ENCODE data around the gene RBM18.
A peak's percentile ranks its signal among the peaks of the same experiment; 100 is the strongest.

The RBM18 gene

DNA sequence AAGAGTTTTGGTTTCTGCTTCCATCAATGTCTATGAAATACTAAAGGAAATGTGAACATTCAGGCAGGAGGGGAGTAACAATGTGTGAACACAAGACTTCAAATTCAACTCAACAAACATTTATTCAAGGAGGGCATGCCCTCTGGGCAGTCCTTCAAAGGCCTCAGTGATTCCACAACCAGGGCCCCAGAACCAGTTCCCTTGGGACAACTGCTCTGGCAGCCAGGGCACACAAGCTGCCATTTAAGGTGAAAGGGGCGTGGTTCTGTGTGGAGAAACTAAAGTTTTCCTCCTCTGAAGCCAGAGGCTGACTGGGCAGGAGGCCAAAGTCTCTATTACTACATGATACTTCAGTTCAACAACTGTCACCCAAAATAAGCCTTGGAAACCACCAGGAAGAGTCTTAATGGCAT is 3.2 kb downstream of the RBM18 start:
- DNase-seq: peak in 1 of 56 donors; percentile 9

DNA sequence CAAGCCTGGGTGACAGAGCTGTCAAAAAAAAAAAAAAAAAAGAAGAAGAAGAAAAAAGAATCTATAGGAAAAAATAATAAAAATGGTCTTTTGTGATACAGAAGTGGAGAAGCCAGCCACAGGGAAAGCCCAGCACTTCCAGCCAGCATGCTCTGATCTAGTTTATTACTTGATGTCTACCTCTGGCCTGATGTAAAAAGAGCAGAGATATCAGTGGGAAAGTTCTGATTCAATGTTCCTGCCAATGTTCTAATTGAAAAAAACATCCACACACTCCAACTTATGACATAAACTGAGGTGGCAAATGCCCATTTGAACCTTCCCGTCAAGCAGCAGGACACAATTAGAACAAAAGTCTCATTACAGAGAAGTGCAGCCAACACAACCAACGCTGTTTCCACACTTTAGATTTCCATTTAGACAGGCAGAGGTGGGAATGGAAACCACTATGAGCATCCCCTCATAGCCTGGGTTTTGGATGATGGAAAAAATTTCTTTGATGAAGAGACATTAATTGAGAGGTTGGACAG is 5.7 kb downstream of the RBM18 start:
- no peak for DNase-seq

DNA sequence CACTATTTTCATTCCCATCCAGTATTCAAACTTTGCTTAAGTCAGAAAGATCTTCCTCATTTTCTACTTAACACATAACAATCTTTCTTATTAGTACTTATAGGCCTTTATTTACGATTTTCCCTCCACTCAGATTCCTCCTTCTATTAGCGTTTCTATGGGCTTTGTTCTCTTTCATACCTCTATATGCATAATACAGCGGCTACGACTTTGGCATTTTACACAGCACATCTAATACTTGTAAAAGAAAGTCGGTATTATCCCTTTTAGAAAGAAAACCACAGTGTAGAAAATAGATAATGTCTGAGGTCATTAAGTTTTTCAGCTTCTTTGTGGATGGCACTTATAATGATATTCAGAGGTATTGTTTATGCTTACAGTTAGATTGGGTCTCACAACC is 8.4 kb downstream of the RBM18 start:
- DNase-seq: no peak

DNA sequence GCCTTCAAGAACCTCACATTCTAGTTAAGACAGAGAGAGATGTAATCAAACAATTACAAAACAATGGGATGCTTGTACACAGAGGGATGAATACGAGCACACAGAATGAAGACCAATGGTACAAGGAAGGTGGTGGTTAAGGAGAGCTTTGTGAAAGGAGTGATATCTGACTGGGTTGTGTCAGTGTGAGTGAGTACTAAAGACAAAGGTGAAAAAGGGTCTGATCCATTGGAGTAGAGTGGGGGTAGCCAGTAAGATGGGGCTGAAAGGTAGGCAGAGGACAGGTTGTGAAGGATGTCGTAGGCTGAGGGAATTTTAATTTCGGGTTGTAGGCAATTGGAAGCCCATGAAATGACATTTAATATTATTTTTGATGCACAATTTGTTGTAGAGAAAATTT is 9.9 kb downstream of the RBM18 start:
- no peak for DNase-seq

DNA sequence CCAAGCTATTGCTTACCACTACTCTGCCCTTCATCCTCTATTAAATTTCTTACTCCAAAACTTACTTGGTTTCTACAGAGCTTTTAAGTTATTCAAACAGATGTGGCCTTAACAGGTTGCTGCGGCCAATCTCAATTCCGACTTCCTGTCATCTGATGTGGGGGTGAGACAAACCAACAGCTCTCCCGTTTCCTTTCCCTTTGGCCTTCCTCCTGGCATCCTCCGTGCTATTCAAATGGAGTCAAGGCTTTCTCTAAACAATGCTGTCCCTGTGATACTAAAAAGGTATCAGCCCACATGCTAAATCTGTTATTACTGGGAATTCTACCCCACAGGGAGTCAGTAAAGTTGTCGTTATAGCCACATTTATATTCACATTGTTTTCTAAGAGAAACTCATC is 11.8 kb downstream of the RBM18 start:
- no peak for DNase-seq

DNA sequence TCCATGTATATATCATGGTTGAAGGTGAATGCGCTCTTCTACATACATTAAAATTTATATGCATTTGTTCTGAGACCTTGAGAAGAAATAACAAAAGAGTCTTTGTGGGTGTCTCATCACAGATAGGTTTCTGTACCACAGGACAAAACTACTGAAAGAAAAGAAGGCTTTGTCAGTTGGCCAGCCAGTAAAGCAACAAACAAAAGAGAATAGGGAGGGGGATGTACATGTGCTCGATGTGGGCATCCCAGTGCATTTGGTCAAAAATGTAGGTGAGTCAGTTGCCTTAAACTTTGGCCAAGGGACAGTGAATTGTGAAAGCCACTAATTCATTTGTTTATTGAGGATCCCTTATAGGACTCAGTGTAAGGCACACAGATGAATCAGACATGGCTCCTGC is 13.3 kb downstream of the RBM18 start:
- DNase-seq: no peak

DNA sequence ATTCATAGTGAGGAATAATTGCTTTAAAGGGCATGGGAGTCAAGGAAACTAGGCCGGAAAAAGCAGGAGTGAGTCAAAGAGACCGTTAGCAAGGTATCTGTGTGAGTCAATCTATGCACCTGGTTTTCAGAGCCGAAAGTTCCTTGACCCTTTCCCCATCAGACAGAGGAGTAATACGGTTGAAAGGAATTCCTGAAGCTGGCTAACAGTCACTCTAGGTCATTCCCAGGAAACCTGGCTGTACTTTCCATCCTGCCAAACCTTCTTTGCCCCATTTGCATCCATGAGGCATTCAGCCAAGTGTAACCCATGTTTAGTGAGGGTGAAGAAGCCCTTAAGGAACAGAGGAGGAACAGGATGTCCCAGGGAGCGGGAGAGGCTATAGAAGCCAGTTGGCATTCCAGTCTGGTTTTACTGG is 16.2 kb downstream of the RBM18 start:
- no peak for DNase-seq

DNA sequence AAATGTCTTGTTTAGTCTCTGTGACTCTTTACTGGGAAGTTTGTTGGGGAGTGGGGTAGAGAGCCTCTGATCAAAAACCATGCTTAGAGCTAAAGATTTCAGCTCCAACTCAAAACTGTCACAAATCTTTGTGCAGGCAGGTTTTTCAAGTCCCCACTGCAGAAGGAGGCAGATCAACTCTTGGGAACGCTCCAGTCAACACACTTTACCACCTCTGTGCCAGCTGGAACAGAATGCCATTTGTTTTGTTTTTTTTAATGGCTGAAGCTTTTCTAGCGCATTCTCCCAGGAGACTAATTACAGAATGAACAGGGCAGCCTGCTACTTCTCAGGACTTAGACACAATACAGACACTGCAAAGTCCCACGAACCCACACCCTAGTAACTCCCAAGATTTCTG is 18.0 kb downstream of the RBM18 start:
- no peak for DNase-seq

DNA sequence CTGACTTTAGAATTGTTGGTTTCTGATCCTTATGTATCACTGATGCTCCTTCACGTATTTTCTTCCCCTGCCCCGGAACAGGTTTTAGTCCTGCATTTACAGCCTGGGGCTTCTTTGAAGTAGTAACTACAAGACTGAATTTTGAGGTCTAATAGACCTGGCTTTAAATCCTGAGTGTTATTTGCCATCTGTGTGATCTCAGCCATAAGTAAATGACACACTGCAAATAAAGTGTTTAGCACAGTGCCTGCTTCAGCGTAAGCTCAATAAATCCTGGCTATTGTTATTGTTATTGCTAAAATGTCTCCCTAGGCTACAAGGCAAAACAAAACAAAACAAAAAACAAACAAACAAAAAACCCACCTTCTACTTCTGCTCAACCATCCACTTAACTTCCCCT is 20.3 kb downstream of the RBM18 start:
- DNase-seq: no peak

DNA sequence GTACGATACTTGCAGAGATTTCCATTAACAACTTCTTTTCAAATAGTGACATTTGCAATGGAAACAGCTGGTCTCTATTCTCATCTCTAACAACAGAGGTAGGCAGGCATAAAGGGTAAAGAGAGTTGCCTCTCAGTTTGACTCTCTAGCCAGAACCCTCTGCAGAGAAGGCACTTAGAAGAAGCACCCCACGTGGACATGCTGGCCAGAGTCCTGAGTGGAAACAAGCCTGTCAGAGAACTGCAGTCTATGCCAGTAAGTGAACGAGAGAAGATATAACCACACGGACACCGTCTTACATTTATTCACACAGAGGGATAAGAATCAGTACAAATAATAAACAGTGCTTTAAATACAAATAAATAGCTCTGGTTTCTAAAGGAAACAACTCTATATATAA is 24.9 kb downstream of the RBM18 start:
- peak in 1 of 56 donors; percentile 11 for DNase-seq

DNA sequence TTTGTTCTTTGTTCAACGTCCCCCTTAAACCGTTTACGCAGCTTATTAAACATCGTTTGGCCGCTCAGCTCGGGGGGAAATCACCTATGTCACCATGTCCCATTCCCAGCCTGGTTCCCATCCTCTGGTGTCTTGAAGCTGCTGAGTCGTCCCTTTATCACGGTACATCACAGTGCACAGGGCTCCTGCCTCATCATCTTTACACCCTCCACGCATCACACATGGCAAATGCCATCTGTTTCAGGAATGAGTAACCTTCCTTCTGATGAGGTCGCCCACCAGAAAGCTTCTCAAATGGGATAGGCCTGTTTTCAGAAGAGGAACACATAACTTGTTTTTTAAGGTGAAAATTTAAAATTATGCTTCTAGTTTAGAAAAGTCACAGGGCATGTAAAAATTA is 28.0 kb downstream of the RBM18 start:
- DNase-seq: peak in 2 of 56 donors; percentile 5 to 7

DNA sequence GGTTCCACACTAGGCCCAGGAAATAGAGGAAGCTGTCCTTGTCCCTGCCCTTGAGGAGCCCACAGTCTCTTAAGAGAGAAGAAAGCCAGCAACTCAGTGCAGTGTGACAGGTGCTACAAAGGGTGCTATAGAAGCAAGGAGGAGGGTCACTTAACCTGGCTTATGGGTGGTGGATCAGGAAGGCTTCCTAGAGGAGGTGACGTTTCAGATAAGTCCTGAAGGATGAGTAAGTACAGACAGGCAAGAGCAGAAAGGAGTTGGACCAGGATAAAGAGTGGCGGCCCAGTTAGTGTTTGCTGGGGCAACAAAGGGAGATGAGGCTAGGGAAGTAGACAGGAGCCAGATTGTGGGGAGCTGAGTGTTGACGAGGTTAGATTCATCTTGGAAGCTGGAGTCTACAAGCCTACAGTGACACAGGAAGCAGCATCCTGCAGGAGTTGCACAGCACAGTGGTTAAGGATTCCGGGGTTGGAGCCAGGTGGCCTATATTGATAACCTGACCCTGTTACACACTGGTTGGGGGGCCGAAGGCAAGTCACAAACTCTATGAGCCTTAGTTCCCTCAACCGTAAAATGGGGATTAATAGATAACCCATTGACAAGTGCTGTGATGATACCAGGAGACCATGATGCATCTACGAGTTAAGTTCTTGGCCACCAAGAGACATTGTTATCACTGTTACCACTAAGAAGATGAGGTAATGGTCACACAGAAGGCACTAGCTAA is 30.5 kb downstream of the RBM18 start:
- no peak for DNase-seq

DNA sequence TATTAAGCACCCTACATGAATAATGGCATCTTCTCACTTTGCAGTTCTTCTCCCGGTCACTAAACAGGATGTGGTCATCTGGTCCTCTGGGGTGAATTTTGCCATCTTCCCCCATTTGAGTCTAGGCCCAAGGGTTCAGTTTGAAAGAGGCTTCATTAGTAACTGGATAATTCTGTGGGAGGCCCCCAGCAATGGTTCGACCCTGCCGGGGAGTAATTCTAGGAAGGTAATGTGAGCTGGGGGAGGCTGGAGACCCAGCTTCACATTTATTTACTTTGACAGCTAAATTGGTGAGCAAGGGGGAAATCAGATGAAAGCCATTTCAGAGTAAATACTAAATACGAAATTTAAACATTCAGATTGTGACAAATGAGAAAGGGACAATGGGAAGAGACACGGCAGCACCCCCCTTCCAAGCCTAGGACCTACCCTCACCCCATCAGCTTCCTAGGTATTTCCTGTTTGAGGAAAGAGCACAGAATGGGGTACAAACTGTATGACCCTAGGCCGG is 31.8 kb downstream of the RBM18 start:
- no peak for DNase-seq

DNA sequence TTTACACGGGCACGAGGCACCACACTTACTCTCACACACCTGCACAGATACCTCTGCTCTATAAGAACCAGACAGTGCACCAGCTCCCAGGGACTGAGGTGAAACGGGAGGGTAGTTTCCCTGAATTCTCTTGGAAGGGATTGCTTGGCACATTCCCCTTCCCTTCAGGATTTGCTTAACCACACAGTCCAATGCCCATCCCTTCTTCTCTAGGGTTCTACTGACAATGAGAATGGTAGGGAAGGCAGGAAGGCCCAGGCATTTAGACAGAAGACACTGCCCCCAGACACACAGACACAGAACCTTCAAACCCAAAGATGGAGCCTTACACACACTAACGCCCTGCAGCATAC is 35.2 kb downstream of the RBM18 start:
- no peak for DNase-seq

DNA sequence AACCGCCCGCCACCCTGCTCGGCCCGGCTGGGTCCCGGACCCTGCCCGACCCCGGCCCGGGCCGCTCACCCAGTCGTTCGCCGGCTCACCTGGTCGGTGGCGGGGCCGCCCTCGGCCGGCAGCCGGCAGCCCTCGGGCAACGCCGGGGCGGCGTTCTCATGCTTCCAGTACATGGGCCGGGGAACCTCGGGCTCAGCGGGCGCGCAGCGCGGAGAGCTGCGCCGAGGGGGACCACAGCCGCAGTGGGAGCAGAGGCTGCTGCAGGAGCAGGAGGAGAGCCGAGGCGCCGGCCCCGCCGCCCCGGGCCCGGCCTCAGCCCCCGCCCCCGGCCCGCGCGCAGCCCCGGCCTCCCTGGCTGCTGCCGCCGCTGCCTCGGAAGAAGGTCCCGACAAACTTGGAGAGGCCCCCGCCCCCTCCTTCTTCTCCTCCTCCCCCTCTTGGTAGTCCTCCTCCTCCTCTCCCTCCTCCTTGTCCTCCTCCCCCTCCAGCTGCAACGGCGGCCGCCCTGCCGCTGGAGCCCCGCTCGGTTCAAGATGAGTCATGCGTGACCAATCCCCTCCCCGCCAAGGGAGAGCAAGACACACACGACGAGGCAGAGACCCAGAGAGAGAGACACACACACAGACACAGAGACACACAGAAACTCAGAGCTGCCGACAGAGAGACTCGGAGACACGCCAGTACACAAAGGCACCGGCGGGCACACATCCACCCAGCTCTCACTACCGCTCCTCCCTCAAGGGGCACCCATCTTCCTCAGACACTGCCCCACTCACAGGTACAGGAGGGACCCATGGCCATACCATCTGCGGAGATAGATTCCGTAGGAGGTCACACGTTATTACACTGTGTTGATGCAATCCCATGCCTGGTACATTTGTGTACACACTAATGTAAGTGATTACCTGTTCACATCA is 35.8 kb downstream of the RBM18 start, which contains the start of gene LHX6:
TSS of gene LHX6 (minus strand) at position 390 of the 917 bp plus-strand sequence. CDS start at position 173, 217 bp downstream.
- peak in 1 of 56 donors; percentile 12 for DNase-seq

DNA sequence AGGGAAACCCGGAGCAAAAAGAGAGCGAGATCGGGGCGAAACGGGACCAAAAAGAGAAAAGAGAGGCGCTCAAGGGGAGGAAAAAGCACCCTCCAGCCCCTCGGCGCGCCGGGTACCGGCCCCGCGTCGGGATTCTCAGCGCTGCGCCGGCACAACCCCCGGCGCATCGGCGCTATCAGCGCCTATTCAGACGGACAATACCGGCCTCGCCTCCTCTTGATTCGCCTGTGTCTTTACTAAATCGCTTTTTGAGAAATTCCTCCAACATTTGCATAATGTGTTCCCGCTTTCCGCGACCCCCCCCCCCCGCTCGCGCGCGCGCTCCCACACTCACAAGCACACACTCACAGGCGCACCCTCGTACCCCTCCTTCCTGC is 36.5 kb downstream of the RBM18 start:
- DNase-seq: no peak

DNA sequence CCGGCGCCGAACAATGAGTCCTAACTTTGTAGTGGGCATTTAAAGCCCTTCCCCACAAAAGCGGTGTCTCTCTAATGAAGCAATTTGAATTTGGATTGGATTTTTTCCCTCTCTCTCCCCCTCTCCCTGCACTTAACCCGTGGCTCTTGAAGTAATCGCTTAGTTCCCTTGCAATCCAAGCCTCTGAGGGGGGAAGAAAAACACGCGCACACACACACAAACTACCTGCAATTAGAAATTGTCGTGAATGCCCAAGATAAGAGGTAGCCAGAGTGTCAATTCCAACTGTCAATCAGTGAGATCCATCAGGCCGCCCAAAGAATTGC is 37.1 kb downstream of the RBM18 start:
- DNase-seq: no peak

DNA sequence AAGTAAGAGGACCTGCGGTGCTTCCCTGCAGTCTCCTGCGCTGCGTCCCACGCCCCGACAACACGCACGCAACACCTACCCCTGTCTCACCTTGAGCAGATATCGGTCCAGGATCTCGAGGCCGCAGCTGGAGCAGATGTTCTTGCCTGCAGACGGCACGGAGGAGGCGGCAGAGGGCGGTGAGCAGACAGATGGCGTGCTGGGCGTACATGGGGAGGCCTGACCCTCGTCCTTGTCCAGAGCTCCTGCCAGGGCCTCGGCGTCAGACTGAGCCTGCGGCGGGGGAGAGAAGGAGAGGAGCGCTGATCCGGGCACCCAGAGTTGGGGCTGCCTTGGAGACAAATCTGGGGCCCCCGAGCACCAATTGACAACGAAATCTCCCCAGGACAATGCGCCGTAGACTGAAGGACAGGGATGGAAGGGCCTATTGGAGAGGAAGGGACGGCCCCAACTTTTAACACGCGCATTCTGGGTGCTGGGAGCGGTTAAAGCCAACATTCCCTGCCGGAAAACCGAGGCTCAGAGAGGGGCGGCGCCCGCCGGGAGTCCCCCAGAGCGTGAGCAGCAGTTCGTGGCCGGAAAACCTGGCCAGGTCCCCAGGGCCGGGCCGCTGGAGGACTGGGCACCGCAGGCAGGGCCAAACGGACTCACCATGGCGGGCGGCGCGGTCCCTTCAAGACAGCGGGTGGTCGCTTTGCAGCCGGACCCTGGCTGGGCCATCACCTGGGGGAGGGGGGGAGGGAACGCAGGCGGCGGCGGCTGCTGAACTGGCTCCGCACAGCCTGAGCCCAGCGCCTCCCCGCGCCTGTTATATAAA is 37.7 kb downstream of the RBM18 start:
- DNase-seq: no peak

DNA sequence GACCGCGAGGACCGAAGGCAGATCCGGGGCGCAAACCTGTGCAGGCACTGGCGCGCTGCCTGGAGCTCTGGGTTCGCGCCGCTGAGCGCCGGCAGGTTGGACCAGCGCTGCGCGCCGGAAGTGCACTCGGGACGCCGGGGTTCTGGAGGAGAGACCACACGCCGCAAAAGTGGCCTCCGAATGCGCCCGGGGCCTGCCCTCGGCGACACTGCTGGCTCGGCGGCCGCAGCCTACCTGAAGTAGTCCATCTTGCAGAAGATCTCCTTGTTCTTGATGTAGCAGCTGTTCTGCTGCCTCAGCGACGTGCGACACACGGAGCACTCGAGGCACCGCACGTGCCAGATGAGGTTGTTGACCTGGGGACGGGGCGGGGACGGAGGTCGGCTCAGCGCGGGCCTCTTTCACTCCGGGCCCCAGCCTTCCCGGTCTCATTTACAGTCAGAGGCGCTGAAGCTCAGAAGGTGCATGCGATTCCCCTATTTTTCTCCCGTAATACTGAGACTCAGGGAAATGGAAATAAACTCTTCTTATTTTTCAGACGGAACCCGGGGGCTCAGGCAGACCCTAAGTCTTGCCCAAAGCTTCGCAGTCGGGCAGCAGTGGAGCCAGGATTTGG is 38.4 kb downstream of the RBM18 start:
- DNase-seq: no peak

DNA sequence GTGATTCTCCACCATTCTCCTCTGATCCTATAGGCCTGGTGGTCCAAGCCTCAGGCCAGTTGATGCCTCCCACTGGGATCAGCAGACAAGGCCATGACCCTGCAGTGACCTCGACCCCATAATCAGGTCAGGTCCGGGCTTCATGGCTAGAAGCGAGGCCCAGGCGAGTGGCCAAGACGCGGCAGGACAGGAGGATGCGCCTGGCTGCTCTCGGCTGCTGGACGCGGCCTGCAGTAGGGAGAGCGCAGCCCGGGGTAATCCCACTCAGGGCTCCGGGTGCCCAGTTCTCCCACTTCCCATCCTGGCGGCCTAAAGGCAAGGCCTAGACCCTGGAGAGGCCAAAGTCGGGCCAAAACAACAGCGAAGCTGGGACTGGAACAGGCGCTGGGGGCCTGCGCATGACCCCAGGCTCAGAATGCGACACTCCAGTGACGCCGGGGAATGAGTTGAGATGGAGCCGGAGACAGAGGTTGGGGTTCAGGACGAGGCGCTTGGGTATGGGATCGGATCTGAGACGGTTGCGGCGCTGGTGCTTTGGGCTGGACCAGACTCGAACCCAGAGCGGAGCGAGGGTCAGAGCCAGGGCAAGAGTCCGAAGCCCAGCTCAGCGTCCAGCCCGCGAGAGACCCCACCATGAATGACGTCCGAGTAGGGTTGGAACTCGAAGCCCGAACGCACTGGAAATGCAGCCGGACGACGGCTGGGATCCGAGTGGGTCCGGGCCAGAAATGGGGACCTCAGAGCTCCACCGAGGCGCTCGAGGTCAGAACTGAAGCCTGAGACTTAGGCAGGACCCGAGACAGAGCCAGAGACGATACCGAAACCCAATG is 39.1 kb downstream of the RBM18 start:
- DNase-seq: no peak
